ENCODE results near the gene IDUA.

DNA sequence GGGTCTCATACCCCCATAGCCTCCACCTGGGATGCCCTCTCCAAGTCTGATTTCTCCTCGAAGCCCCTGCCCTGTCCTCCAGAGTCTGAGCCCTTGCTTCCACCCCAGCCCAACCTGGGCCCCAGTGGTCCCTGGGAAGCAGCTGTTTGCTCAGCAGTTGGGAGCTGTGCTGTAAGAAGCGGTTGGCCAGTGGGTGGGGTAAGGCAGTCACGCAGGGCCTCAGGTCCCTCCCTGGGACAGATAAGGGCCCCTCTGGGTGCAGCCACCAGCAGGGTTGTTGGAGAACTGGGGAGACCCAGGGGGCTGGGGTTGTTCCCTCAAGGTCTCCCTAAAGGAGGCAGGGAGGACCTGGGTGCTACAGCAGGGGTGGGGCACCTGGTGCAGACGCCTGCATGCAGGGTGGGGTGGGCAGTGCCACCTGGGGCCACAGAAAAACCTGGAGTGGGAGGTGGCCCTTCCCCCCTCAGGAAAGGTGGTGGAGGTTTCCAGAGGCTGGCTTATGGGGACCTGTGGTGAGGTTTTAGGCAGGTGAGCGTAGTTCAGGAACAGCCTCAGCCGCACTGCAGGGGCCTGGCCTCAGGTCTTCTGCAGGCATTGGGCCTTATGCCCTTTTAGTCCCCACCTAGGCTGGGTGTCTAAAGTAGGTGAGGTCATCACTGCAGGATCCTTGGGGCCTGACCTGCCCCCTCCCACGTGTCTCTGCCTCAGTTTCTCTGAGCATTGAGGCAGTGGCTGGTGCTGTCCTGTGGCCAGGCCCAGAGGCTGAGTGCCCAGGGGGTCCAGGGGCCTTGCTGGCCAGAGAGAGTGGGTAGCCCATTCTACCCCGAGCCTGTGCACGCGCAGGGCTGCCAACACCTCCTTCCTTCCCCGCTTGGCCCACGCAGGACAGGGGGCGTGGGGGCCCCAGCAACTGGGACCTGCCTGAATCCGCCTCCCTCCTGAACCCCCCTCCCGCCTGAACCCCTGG, 9.5 kb downstream of the IDUA start:
- TF ChIP-seq, protein P1, sequence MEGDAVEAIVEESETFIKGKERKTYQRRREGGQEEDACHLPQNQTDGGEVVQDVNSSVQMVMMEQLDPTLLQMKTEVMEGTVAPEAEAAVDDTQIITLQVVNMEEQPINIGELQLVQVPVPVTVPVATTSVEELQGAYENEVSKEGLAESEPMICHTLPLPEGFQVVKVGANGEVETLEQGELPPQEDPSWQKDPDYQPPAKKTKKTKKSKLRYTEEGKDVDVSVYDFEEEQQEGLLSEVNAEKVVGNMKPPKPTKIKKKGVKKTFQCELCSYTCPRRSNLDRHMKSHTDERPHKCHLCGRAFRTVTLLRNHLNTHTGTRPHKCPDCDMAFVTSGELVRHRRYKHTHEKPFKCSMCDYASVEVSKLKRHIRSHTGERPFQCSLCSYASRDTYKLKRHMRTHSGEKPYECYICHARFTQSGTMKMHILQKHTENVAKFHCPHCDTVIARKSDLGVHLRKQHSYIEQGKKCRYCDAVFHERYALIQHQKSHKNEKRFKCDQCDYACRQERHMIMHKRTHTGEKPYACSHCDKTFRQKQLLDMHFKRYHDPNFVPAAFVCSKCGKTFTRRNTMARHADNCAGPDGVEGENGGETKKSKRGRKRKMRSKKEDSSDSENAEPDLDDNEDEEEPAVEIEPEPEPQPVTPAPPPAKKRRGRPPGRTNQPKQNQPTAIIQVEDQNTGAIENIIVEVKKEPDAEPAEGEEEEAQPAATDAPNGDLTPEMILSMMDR (IDR thresholded peaks at IDR 0.05; ENCODE audit: insufficient read depth, low read length, poor library complexity, severe bottlenecking): no peak
- no peak for TF ChIP-seq EZH2phosphoT487 (conservative IDR thresholded peaks at IDR 0.05; ENCODE audit: low read length)

All from SU-DHL-6 (cell line).